Fibroblast of skin of abdomen (primary cell): ENCODE results near the gene MCAT.

ENCODE experiments used
- DNase-seq: peaks from one replicate; pipeline ENCODE4 v3.0.0-alpha.2; 2013

Gene MCAT

DNA sequence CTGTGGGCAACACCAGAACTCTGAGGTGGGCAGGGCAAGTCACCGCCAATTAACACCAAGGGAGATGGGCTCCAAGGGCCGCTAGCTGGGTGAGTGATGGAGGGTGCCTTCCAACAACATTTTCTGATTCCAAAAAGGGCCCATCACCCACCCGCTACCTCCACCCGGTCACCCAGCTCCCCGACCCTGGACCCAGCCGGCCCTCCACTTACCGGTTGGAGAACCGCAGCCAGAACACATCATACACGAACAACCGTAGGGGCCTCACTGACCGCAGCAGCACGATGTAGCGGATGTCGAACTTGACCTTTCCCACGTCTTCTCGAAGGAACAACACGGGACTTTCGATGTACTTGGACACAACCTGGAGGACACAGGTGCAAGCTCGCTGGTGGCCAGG is 29.0 kb upstream of the MCAT start:
- no peak for DNase-seq

DNA sequence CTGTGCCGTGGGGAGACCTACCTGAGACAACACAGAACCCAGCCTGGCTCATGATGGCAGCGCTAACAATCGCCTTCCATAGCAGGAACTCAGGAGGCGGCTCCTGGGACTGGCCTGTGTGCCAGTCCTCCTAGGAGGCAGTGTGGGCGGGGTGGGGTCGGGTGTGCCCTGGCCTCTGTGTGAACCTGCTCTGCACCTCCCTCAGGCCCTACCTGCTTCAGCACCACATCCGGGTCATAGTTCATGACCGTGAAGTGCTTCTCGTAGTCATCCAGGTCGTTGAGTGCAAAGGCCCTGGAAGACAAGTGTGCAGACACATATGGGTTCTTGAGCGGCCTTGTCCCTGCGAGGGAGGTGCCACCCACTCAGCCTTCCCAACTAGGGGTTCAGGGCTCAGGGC is 28.4 kb upstream of the MCAT start:
- DNase-seq: no peak

DNA sequence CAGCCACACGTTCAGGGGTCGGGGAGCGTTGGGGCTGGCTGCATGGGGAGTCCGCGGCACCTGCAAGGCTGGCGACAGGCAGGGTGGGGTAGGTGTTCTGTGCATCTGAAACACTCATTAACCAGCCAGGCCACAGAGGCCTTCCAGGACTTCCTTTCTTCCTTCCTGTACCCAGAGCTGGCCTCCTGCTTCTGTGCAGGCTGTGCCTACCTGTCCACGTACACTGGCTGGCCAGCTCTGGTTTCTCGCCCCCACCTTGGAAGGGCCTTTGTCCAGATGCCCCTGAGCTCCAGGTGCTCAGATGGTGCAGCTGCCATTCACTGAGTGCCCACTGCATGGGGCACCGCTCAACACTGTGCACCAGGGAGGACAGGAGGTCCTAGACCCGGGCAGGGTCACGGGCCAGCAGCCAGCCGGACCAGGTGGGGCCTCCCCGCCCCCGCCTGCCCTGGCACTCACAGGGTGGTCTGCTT is 27.9 kb upstream of the MCAT start:
- no peak for DNase-seq

DNA sequence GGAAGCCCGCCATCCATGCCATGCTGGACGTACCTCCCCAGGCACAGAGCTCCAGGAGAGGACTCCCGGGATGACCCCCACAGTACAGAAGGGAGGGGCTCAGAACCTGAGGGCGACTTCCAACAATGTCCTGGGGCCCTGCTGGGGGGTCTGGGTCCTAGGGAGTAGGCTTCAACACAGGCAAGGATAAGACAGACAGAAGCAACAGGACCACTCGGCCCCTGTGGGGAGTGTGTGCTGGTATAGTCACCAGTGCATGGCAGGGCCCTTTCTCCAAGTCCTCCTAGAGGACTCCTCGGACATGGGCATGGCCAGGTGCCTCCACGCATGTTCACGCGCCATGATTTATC is 26.9 kb upstream of the MCAT start:
- no peak for DNase-seq

- no peak for DNase-seq
Observed at GRCh38 chr22:43169310-43170130, 26.3 kb upstream of the MCAT start.

GRCh38 chr22:43168471-43169309 is 25.5 kb upstream of the MCAT start:
- DNase-seq: peak; percentile 41

GRCh38 chr22:43167001-43167589 is 23.9 kb upstream of the MCAT start:
- DNase-seq: no peak

- DNase-seq: no peak
Observed at GRCh38 chr22:43166132-43166930, 23.1 kb upstream of the MCAT start.

DNA sequence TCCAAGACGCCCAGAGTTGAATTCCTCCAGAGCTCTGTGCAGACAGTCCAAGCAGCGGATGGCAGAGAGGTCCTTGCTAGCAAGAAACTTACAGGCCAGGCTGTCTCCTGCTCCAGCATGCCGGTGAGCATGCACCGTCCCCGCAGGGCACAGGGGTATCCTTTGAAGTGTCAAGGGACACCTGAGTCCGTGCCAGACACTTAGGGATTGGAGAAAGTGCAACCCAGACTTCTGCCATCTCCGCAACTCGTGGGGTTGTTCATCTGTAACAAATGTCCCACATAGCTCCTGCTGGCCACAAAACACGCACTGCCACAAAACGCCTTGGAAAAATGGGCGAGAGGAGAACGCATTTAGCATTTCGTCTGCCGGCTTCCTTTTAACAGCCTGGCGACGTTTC is 21.4 kb upstream of the MCAT start:
- DNase-seq: no peak

GRCh38 chr22:43163241-43163795 is 20.1 kb upstream of the MCAT start:
- DNase-seq: no peak

DNA sequence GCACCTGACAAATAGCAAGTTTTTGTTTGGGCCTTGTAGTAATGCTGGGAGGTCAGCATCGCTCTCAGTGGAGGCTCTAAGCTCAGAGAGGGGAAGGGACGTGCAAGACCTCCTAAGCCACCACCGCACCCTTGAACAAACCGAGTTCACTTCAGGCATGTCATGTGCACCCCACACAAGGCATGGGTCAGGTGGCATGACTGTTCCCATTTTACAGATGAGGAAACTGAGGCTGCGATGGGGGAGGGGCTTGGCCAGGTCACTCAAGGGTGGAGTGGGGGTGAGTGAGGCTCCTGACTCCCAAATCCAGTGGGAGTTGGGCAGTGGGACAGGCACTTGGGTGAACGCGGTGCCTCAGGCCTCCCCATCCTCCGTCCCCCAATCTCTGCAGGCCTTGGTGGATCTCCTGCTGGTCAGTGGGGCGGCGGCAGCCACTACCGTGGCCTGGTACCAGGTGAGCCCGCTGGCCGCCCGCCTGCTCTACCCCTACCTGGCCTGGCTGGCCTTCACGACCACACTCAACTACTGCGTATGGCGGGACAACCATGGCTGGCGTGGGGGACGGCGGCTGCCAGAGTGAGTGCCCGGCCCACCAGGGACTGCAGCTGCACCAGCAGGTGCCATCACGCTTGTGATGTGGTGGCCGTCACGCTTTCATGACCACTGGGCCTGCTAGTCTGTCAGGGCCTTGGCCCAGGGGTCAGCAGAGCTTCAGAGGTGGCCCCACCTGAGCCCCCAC is 19.4 kb upstream of the MCAT start:
- DNase-seq: no peak

- no peak for DNase-seq
Observed at GRCh38 chr22:43160497-43161126, 17.4 kb upstream of the MCAT start.

DNA sequence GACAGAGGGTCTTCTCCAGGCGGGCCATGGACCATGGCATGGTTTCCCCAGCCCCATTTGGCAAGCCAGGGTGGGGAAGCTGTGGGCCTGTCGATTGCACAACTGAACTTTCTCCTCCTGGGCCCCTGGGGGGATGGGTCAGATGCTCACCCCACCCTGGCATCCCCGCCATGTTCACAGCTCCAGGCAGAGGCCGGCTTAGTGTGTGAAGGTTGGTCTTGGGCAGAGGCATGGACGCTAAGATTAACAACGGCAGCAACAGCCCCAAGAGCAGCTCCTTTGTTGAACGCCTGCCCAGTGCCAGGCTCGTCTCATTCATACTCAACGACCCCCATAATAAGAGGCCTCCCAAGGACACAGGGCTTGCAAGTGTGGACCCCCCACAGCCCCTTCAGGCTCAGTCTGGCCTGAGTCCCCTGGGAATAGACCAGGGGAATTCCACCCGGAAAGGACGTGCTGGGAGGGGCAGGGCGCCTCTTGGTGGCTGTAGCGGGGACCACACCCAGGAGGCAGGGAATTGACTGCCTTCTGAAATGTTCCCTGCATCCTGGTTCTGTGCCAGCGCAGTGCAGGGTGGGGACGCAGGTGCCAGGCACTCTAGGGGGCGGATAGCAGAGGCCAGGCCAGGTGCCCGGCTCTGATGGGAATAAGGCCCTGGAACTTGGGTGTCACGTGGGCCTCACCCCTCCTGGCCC is 16.4 kb upstream of the MCAT start:
- DNase-seq: no peak

DNA sequence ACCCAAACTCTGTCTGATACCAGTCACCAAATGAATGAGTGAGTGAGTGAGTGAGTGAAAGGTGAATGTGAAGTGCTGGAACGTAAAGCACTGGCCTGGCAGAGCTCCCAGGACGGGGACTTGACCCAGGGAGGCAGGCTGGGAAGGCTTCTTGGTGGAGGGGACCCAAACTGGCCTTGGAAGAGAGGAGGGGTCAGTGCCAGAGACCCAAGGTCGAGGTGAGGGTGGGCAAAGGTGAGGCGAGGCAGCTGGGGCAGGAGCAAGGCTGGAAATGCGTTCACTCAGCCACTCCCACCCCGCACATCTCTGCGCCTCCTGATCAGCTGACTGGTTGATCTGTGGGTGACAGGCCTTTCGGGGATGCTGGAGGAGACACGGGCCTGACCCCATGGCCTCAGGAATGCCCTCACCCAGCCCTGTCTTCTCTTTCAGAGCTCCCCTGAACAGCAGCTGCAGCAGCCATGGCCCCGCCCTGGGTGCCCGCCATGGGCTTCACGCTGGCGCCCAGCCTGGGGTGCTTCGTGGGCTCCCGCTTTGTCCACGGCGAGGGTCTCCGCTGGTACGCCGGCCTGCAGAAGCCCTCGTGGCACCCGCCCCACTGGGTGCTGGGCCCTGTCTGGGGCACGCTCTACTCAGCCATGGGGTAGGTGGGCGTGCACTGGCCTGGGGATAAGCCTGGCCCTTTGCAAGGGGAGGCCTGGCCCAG is 15.7 kb upstream of the MCAT start:
- no peak for DNase-seq

GRCh38 chr22:43157874-43158546 is 14.8 kb upstream of the MCAT start:
- DNase-seq: no peak

DNA sequence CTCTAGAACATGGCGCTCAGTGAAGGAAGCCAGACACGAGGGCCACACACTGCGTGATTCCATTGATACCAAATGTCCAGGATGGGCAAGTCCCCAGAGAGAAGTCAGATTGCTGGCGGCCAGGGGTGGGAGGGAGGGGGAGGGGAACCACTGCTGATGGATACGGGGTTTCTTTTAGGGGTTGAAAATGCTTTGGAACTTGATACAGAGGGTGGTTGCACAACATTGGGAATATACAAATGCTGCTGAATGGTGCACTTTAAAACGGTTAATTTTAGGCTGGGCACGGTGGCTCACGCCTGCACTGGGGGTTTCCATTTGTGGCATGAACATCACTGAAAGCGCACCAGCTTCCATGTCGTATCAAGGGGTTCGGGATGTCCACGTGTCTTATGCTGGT is 13.2 kb upstream of the MCAT start:
- DNase-seq: no peak

DNA sequence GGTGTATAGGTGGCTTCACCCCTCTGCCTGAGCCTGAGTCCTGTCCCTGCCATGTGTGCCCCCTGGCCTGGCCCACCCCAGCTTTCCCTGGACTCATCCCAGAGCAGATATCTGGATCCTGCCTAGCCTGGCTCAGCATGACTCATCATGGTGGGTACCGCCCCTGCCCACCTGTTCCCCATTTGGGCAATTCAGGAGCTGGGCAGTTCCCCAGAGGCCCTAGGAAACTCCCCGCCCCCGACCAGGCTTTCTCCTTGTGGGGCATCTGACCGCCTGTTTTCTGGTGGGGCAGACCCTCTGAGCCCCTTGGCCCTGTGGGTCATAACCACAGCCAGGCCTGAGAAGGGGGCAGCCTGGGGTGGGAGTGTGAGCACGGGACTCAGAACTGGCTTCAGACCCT is 12.6 kb upstream of the MCAT start:
- no peak for DNase-seq

GRCh38 chr22:43154887-43155536 is 11.8 kb upstream of the MCAT start:
- DNase-seq: no peak

- DNase-seq: no peak
Observed at GRCh38 chr22:43153899-43154298, 10.7 kb upstream of the MCAT start.
